OCI-LY7 (cell line): ENCODE measurements around the gene FRAS1. TPM values are rescaled to one million over a fixed set of nuclear protein-coding genes. Genes with fewer than 3 reads are reported as not detected.

Experiments used
- BruUV-seq: library from RNA; stranded (reverse); fragments of 400-500 nt; replicated peaks from 2 replicates; lab custom pipeline; 2021; lab: Mats Ljungman, UMichigan
- CTCF ChIA-PET: fragments of 300-600 bp; sonication (Branson Sonifier 250); formaldehyde crosslinking; loops from one replicate; lab custom pipeline; 2022; ENCODE audit warnings: antibody characterized with exemption; ENCODE audit not compliant: unreplicated experiment; lab: Charles Lee
- POLR2A ChIA-PET: fragments of 300-600 bp; sonication (Branson Sonifier 250); formaldehyde crosslinking; loops from one replicate; lab custom pipeline; 2022; ENCODE audit warnings: antibody characterized with exemption; lab: Charles Lee
- DNase-seq: peaks from one replicate; pipeline ENCODE4 v3.0.0-alpha.2; 2015; ENCODE audit warnings: low spot score
- H2AFZ ChIP-seq: fragments of 200-600 bp; sonication (generic), shearing (Covaris generic); 2 replicates; pipeline ENCODE4 v1.6.1; 2014; ENCODE audit warnings: mild to moderate bottlenecking, antibody characterized with exemption, low read length, moderate library complexity
- H3K27ac ChIP-seq: fragments of 200-600 bp; sonication (generic); 2 replicates; pipeline ENCODE4 v1.5.1; 2014; ENCODE audit warnings: mixed run types, low read depth, mild to moderate bottlenecking, moderate library complexity, low read length, inconsistent platforms; ENCODE audit not compliant: poor library complexity, severe bottlenecking
- H3K36me3 ChIP-seq: fragments of 200-600 bp; sonication (generic); 2 replicates; pipeline ENCODE4 v1.6.1; 2014; ENCODE audit warnings: mild to moderate bottlenecking, antibody characterized with exemption, low read length, moderate library complexity, mixed read lengths; ENCODE audit not compliant: insufficient read depth
- H3K4me1 ChIP-seq: fragments of 200-600 bp; sonication (generic); 2 replicates; pipeline ENCODE4 v1.5.1; 2014; ENCODE audit warnings: mild to moderate bottlenecking, low read length; ENCODE audit not compliant: insufficient read depth, poor library complexity, severe bottlenecking
- H3K4me2 ChIP-seq: fragments of 200-600 bp; sonication (generic); 2 replicates; pipeline ENCODE4 v1.6.1; 2014; ENCODE audit warnings: mild to moderate bottlenecking, low read length
- H3K4me3 ChIP-seq: fragments of 200-600 bp; sonication (generic); 2 replicates; pipeline ENCODE4 v1.5.1; 2014; ENCODE audit warnings: mild to moderate bottlenecking, low read depth, low read length; ENCODE audit not compliant: poor library complexity, severe bottlenecking
- H3K79me2 ChIP-seq: fragments of 200-600 bp; sonication (generic); 2 replicates; pipeline ENCODE4 v1.6.1; 2016; ENCODE audit warnings: low read depth, mild to moderate bottlenecking, low read length, moderate library complexity, mixed read lengths; ENCODE audit not compliant: insufficient read depth
- H3K9me2 ChIP-seq: fragments of 200-600 bp; sonication (generic); 2 replicates; pipeline ENCODE4 v1.6.1; 2016; ENCODE audit warnings: mild to moderate bottlenecking, low read length, mixed read lengths; ENCODE audit not compliant: insufficient read depth
- H3K9me3 ChIP-seq: fragments of 200-600 bp; sonication (generic); 2 replicates; pipeline ENCODE4 v1.6.1; 2014; ENCODE audit warnings: mild to moderate bottlenecking, mixed run types, low read length, mixed read lengths
- H4K20me1 ChIP-seq: fragments of 200-600 bp; sonication (generic); 2 replicates; pipeline ENCODE4 v1.6.1; 2014; ENCODE audit warnings: mild to moderate bottlenecking, antibody characterized with exemption, low read length, moderate library complexity, mixed read lengths; ENCODE audit not compliant: insufficient read depth
- EZH2phosphoT487 ChIP-seq: fragments of 200-600 bp; sonication (generic); IDR thresholded peaks from 2 replicates; pipeline ENCODE4 v1.6.1; 2018; ENCODE audit warnings: low read depth, borderline replicate concordance, mild to moderate bottlenecking, mixed run types, antibody characterized with exemption, low read length, moderate library complexity, mixed read lengths
- intact Hi-C: fragments of 100-400 bp; cut with micrococcal nuclease; formaldehyde crosslinking; loops from one replicate; pipeline ENCODE4 v1.10.0; 2022; ENCODE audit not compliant: unreplicated experiment
- total RNA-seq, 2 experiments: library from RNA; depleted of rRNA in 1 of 2; stranded (reverse); fragments of >200 nt in 1 of 2; shearing (Covaris generic) in 1 of 2; gene quantifications; 2 replicates each; pipeline ENCODE4 v1.2.3, GENCODE V29; 2014 to 2022
- TF ChIP-seq, protein P1 (sequence below): fragments of 200-600 bp; sonication (generic); conservative IDR thresholded peaks from 2 replicates; pipeline ENCODE4 v1.5.1; 2014; ENCODE audit warnings: mild to moderate bottlenecking, antibody characterized with exemption, low read length, moderate library complexity, mixed read lengths

Gene FRAS1
- total RNA-seq, 2 experiments from 2014 or later, result 0.19 to 0.30 TPM

DNA sequence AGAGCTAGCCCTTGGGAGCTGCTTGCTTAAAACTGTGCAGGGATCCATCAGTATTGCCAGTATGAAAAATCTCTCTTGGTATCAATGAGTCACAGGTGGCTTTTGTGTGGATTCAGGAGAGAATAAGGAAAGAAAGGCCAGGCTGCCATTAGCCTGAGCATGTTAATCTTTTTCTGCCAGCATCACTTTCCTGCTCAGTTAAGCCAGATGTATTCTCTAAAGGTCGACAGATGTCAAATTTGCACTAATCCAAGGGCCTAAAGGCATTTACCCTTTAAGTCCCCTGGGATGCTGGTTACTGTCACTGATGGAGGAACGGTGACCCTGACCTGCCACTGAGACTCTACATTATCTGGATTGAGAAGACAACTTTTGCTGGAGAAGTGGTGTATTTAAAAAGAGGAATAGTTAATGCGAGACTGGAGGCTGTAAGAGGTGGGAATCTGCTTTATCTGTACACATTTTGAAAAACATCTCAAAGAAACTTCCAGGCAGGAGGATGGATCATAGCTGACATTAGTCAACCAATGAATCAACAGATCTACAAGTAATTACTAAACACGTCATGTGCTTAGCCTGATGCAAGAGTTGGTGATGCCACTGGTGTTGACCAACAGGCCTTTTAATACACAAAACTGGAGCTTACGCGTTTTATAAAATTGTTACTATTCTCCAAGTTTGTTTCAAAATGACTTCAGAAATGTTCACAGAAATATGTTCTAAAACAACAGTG lies 253.1 kb downstream of the FRAS1 start:
- ChIA-PET CTCF (no interaction called here), POLR2A (interaction anchor here (0.6 to 1.2 kb wide), 2 partner anchors 9 to 525 kb away, joined by 3 read pairs; no protein-coding TSS in a partner anchor)
- H3K9me3 ChIP-seq, result no peaks in the 10 kb centered on the region
- H3K4me1 ChIP-seq, result no peaks in the 10 kb centered on the region
- H3K36me3 ChIP-seq, result no peaks in the 10 kb centered on the region
- H4K20me1 ChIP-seq, result no peaks in the 10 kb centered on the region
- intact Hi-C loops, result no loop called here
- no peaks in the 10 kb centered on the region for H3K79me2 ChIP-seq
- H3K9me2 ChIP-seq, result no peaks in the 10 kb centered on the region
- TF ChIP-seq, protein P1, sequence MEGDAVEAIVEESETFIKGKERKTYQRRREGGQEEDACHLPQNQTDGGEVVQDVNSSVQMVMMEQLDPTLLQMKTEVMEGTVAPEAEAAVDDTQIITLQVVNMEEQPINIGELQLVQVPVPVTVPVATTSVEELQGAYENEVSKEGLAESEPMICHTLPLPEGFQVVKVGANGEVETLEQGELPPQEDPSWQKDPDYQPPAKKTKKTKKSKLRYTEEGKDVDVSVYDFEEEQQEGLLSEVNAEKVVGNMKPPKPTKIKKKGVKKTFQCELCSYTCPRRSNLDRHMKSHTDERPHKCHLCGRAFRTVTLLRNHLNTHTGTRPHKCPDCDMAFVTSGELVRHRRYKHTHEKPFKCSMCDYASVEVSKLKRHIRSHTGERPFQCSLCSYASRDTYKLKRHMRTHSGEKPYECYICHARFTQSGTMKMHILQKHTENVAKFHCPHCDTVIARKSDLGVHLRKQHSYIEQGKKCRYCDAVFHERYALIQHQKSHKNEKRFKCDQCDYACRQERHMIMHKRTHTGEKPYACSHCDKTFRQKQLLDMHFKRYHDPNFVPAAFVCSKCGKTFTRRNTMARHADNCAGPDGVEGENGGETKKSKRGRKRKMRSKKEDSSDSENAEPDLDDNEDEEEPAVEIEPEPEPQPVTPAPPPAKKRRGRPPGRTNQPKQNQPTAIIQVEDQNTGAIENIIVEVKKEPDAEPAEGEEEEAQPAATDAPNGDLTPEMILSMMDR, result no peak
- no peak for TF ChIP-seq EZH2phosphoT487
- BruUV-seq, result no TSS peak
- no peak for DNase-seq
- H3K4me3 ChIP-seq, result no peak overlapping the region
- no peak overlapping the region for H3K4me2 ChIP-seq
- no peak overlapping the region for H2AFZ ChIP-seq
- H3K27ac ChIP-seq, result no peak overlapping the region

DNA sequence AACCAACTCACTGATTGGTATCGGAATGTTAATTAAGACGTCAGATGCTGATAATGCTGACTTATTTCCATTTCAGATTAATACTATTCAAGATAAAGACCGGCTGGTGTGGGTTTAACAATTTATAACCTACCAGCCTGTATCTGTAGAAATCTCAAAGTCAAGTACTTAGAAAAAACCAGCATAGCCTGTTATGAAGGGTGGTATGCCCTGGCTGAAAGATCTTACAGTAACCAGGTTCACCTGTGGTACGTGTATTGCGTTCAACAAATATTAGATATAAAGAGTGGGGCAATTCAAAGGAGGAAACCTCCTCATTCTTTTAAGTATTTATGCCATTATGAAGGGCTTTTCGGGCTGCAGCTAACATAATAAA lies 253.6 kb downstream of the FRAS1 start:
- no peaks in the 10 kb centered on the region for H3K9me2 ChIP-seq
- H3K27ac ChIP-seq, result no peak overlapping the region
- intact Hi-C loops, result no loop called here
- H3K4me3 ChIP-seq, result no peak overlapping the region
- H3K79me2 ChIP-seq, result no peaks in the 10 kb centered on the region
- ChIA-PET POLR2A (interaction anchor here (0.6 to 1.2 kb wide), 2 partner anchors 10 to 524 kb away, joined by 3 read pairs; no protein-coding TSS in a partner anchor), CTCF (no interaction called here)
- H3K9me3 ChIP-seq, result no peaks in the 10 kb centered on the region
- TF ChIP-seq, protein P1, result no peak
- no peak for TF ChIP-seq EZH2phosphoT487
- H4K20me1 ChIP-seq, result no peaks in the 10 kb centered on the region
- H3K4me2 ChIP-seq, result no peak overlapping the region
- DNase-seq, result no peak
- BruUV-seq, result no TSS peak
- H2AFZ ChIP-seq, result no peak overlapping the region
- no peaks in the 10 kb centered on the region for H3K36me3 ChIP-seq
- H3K4me1 ChIP-seq, result no peaks in the 10 kb centered on the region

DNA sequence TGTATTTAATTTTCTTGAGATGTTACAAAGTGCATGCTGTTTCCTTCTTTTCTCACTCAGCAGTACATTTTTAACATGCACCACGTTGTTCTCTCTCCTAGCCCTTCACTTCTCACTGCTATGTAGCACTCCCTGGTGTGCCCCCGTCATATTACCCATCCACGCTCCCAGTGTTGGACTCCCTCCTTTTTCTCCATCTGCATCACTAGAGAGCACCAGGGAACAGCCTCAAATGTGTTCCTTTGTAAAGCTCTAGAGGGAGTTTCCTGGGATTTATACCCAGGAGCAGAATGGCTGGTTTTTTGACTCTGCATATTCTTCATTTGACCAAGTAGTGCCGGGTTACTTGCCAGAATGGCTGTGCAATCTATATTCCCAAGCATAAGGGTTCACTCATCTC lies 254.2 kb downstream of the FRAS1 start:
- H3K36me3 ChIP-seq, result no peaks in the 10 kb centered on the region
- H3K4me3 ChIP-seq, result no peak overlapping the region
- no peaks in the 10 kb centered on the region for H3K9me3 ChIP-seq
- no peak overlapping the region for H3K4me2 ChIP-seq
- H3K79me2 ChIP-seq, result no peaks in the 10 kb centered on the region
- TF ChIP-seq EZH2phosphoT487, result no peak
- TF ChIP-seq, protein P1, result no peak
- CTCF ChIA-PET, result no interaction called here
- no peak overlapping the region for H3K27ac ChIP-seq
- H4K20me1 ChIP-seq, result no peaks in the 10 kb centered on the region
- no peaks in the 10 kb centered on the region for H3K9me2 ChIP-seq
- no peak for DNase-seq
- POLR2A ChIA-PET, result interaction anchor here (1.2 kb wide), 1 partner anchor 10 kb away, joined by 3 read pairs; no protein-coding TSS in a partner anchor
- H2AFZ ChIP-seq, result no peak overlapping the region
- BruUV-seq, result no TSS peak
- no peaks in the 10 kb centered on the region for H3K4me1 ChIP-seq
- intact Hi-C loops, result no loop called here
